Breast epithelium (tissue), 4 donors: ENCODE data around the gene DNAJA2. TPM values are rescaled to one million over a fixed set of nuclear protein-coding genes. Genes with fewer than 3 reads are reported as not detected.

Source experiments
- DNase-seq, 2 donors: peaks; one replicate each; pipeline ENCODE4 v3.0.0-alpha.2; 2019; ENCODE audit warnings: low spot score in 2 of 2
- H3K27ac ChIP-seq, 2 donors: fragments of 200-600 bp; sonication (generic) in 1 of 2; one replicate each; pipeline ENCODE4 v1.5.1; 2016 to 2019; ENCODE audit warnings: mild to moderate bottlenecking in 1 of 2
- H3K27me3 ChIP-seq, 2 donors: fragments of 200-600 bp; sonication (generic) in 1 of 2; one replicate each; pipeline versions ENCODE4 v1.5.1 to v1.6.0; 2017 to 2019; ENCODE audit warnings: control low read depth in 1 of 2, mild to moderate bottlenecking in 1 of 2
- H3K36me3 ChIP-seq: fragments of 200-600 bp; one replicate; pipeline ENCODE4 v1.5.1; 2019
- H3K4me1 ChIP-seq, 2 donors: fragments of 200-600 bp; sonication (generic); one replicate each; pipeline ENCODE4 v1.5.1; 2016 to 2019; ENCODE audit warnings: control low read depth in 1 of 2
- H3K4me3 ChIP-seq, 3 donors: fragments of 200-600 bp; sonication (generic); 1 replicate in 2 of 3; 2 replicates in 1 of 3; pipeline ENCODE4 v1.5.1; 2016 to 2019; ENCODE audit warnings: mild to moderate bottlenecking in 3 of 3, moderate library complexity in 2 of 3
- H3K9me3 ChIP-seq, 2 donors: fragments of 200-600 bp; sonication (generic) in 1 of 2; one replicate each; pipeline ENCODE4 v1.5.1; 2016 to 2019; ENCODE audit warnings: control low read depth in 1 of 2
- POLR2A ChIP-seq: fragments of 450-650 bp; IDR thresholded peaks from one replicate; pipeline ENCODE4 v1.6.1; 2016; ENCODE audit warnings: antibody characterized with exemption, mild to moderate bottlenecking, moderate library complexity
- POLR2AphosphoS5 ChIP-seq, 3 donors: sonication (generic); formaldehyde crosslinking; IDR thresholded peaks; one replicate each; pipeline ENCODE4 v1.6.1; 2017; ENCODE audit warnings: antibody characterized with exemption in 3 of 3
- intact Hi-C: fragments of 100-400 bp; cut with DNase I; formaldehyde crosslinking; loops from one replicate; pipeline ENCODE4 v1.15.1; 2023; ENCODE audit warnings: low total_unique reads
- total RNA-seq, 3 donors: library from RNA; depleted of rRNA; stranded (reverse); fragments of >200 nt; gene quantifications; one replicate each; pipeline ENCODE4 v1.1.0, GENCODE V29; 2016
- TF ChIP-seq, protein P1 (sequence below), 3 donors: fragments of 450-650 bp; IDR thresholded peaks; one replicate each; pipeline ENCODE4 v1.5.1; 2016 to 2017; ENCODE audit warnings: antibody characterized with exemption in 3 of 3, mild to moderate bottlenecking in 3 of 3, moderate library complexity in 3 of 3

The DNAJA2 gene
- total RNA-seq, 3 donors from 2014 or later, result 44.6 to 65.3 (median 51.2) TPM

DNA sequence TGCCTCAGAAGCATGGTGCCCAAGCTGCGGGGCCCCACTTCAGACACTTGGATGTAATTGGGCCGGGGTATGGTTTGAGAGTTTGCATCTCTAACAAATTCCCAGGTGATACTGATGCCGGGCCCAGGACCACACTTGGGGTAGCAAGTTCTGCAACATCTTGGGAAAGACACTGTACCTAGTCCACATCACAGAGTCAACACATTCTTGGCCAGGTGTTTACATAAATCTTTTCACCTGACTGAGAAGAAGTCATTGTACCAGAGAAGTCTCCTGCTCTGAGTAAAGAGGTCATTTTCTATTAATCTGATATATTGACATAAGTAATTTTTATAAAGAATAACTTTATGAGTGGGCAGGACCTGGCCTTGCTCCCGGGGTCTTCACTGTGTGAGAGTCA is 61.8 kb downstream of the DNAJA2 start:
- no peaks in the 10 kb centered on the region for H3K4me1 ChIP-seq
- no peak overlapping the region for H3K27ac ChIP-seq
- no peaks in the 10 kb centered on the region for H3K27me3 ChIP-seq
- H3K36me3 ChIP-seq, result no peaks in the 10 kb centered on the region
- TF ChIP-seq, protein P1, sequence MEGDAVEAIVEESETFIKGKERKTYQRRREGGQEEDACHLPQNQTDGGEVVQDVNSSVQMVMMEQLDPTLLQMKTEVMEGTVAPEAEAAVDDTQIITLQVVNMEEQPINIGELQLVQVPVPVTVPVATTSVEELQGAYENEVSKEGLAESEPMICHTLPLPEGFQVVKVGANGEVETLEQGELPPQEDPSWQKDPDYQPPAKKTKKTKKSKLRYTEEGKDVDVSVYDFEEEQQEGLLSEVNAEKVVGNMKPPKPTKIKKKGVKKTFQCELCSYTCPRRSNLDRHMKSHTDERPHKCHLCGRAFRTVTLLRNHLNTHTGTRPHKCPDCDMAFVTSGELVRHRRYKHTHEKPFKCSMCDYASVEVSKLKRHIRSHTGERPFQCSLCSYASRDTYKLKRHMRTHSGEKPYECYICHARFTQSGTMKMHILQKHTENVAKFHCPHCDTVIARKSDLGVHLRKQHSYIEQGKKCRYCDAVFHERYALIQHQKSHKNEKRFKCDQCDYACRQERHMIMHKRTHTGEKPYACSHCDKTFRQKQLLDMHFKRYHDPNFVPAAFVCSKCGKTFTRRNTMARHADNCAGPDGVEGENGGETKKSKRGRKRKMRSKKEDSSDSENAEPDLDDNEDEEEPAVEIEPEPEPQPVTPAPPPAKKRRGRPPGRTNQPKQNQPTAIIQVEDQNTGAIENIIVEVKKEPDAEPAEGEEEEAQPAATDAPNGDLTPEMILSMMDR (IDR thresholded peaks at IDR 0.05), result no peak
- TF ChIP-seq POLR2AphosphoS5 (IDR thresholded peaks at IDR 0.05) (no peak), POLR2A (no peak)
- intact Hi-C loops, result no loop called here
- no peak for DNase-seq
- H3K9me3 ChIP-seq, result no peaks in the 10 kb centered on the region
- no peak overlapping the region for H3K4me3 ChIP-seq

- Histone ChIP-seq H3K27ac (no peak overlapping the region), H3K4me3 (no peak overlapping the region), H3K4me1 (no peaks in the 10 kb centered on the region), H3K9me3 (no peaks in the 10 kb centered on the region), H3K27me3 (no peaks in the 10 kb centered on the region), H3K36me3 (no peaks in the 10 kb centered on the region)
- TF ChIP-seq, protein P1 (IDR thresholded peaks at IDR 0.05), result no peak
- TF ChIP-seq POLR2A, result no peak
- intact Hi-C loops, result no loop called here
- no peak for DNase-seq
These were observed 62.4 kb downstream of the DNAJA2 start for GRCh38 chr16:46911038-46911437.

- DNase-seq, result peak in 1 of 2 donors; percentile 32
- Histone ChIP-seq H3K27ac (peak overlapping the region; percentile 1 to 39), H3K27me3 (no peaks in the 10 kb centered on the region), H3K36me3 (no peaks in the 10 kb centered on the region), H3K4me3 (no peak overlapping the region), H3K9me3 (no peaks in the 10 kb centered on the region), H3K4me1 (no peaks in the 10 kb centered on the region)
- TF ChIP-seq, protein P1 (IDR thresholded peaks at IDR 0.05), result peak; percentile 62 to 71 (median 62)
- no peak for TF ChIP-seq POLR2AphosphoS5 (IDR thresholded peaks at IDR 0.05)
- intact Hi-C loops, result no loop called here
These were observed 64.7 kb downstream of the DNAJA2 start for GRCh38 chr16:46908540-46909372.

GRCh38 chr16:46907061-46907774 is 66.3 kb downstream of the DNAJA2 start:
- TF ChIP-seq, protein P1 (IDR thresholded peaks at IDR 0.05), result no peak
- no peak for TF ChIP-seq POLR2A
- TF ChIP-seq POLR2AphosphoS5 (IDR thresholded peaks at IDR 0.05), result no peak
- no peak for DNase-seq
- intact Hi-C loops, result no loop called here
- Histone ChIP-seq H3K27ac (no peak overlapping the region), H3K9me3 (no peaks in the 10 kb centered on the region), H3K4me3 (no peak overlapping the region), H3K4me1 (no peaks in the 10 kb centered on the region), H3K36me3 (no peaks in the 10 kb centered on the region), H3K27me3 (no peaks in the 10 kb centered on the region)
